ENCODE data around the gene MBD3. TPM values are rescaled to one million over a fixed set of nuclear protein-coding genes. Genes with fewer than 3 reads are reported as not detected.

MBD3 gene
- total RNA-seq, 1 experiment from 2014 or later: 114 TPM

DNA sequence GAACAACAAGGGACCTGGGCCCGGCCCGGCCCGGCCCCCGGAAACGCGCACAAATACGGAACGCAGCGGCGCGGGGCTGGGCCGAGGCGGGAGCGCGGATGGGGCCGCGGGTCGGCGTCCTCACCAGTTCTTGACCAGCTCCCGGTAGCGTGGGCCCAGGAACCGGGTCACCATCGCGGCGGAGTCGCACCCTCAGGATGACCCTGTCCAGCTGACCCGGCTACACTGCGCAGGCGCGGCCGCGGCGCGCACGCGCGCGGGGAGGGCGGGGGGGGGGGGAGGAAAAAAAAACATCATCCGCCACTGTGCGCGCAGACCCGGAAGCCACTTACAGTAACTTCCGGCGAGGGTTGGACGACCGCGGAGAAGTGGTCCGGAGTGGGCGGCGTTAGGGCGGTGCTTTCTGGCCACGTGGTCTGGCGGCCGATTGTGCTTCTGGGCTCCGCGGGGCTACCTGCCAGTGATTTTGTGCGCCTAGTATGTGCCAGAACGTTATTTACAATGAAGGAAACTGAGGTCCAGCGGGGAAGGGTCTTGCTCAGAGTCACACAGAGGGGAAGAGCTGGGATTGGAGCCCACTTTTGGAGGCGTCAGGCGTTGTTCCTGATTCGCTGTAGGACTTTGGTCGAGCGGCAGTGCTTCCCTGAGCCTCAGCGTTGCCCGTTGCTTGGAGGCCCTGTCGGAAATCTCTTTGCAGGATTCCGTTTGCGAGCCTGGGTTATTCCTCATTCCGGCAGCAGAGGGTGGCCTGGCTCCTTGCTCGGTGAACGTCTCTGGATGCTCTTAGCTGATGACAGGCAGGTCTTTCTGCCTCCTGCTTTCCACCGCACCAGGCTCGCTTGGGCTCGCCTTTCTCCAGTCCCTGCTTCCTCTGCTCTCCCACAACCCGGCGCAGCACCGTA lies 12.8 kb upstream of the MBD3 start, which contains the start of gene UQCR11:
Gene UQCR11, minus strand, starts transcription at position 227 of the 902 bp plus-strand sequence. Its CDS starts 53 bp downstream, at position 174.
- Mint-ChIP-seq H3K4me3 (ENCODE audit: unreplicated experiment) (peak within 1 kb of the TSS; percentile 79), H3K27ac (ENCODE audit: low read depth, unreplicated experiment) (peak within 1 kb of the TSS; percentile 57), H3K27me3 (ENCODE audit: insufficient read depth, unreplicated experiment) (no peaks in the 10 kb centered on the region), H3K9me3 (ENCODE audit: unreplicated experiment) (no peaks in the 10 kb centered on the region), H3K36me3 (ENCODE audit: insufficient read depth, unreplicated experiment) (peaks cover 26% of the 10 kb centered on the region), H3K4me1 (ENCODE audit: insufficient read depth, unreplicated experiment) (peaks cover 4% of the 10 kb centered on the region)
- POLR2A ChIA-PET: interaction anchor here (0.5 to 8.0 kb wide), 15 partner anchors 8 to 942 kb away, joined by 3 to 105 read pairs (median 4); partner anchors contain the start of genes CIRBP, MBD3, RNF126 and TCF3
- TF ChIP-seq, protein P1, sequence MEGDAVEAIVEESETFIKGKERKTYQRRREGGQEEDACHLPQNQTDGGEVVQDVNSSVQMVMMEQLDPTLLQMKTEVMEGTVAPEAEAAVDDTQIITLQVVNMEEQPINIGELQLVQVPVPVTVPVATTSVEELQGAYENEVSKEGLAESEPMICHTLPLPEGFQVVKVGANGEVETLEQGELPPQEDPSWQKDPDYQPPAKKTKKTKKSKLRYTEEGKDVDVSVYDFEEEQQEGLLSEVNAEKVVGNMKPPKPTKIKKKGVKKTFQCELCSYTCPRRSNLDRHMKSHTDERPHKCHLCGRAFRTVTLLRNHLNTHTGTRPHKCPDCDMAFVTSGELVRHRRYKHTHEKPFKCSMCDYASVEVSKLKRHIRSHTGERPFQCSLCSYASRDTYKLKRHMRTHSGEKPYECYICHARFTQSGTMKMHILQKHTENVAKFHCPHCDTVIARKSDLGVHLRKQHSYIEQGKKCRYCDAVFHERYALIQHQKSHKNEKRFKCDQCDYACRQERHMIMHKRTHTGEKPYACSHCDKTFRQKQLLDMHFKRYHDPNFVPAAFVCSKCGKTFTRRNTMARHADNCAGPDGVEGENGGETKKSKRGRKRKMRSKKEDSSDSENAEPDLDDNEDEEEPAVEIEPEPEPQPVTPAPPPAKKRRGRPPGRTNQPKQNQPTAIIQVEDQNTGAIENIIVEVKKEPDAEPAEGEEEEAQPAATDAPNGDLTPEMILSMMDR (IDR thresholded peaks at IDR 0.05; ENCODE audit: unreplicated experiment): peak; percentile 50
- TSS peak; percentile 76 for BruUV-seq (replicated peaks)
- CTCF ChIA-PET: interaction anchor here (0.6 to 1.9 kb wide), 6 partner anchors 17 to 161 kb away, joined by 3 to 5 read pairs (median 4); no protein-coding TSS in a partner anchor
- peak; percentile 96 for DNase-seq (ENCODE audit: unreplicated experiment)
- intact Hi-C loops (cut with micrococcal nuclease): loop anchor here (5.0 kb wide), 2 partner anchors 47 to 192 kb away; partner anchors contain the start of gene TCF3

DNA sequence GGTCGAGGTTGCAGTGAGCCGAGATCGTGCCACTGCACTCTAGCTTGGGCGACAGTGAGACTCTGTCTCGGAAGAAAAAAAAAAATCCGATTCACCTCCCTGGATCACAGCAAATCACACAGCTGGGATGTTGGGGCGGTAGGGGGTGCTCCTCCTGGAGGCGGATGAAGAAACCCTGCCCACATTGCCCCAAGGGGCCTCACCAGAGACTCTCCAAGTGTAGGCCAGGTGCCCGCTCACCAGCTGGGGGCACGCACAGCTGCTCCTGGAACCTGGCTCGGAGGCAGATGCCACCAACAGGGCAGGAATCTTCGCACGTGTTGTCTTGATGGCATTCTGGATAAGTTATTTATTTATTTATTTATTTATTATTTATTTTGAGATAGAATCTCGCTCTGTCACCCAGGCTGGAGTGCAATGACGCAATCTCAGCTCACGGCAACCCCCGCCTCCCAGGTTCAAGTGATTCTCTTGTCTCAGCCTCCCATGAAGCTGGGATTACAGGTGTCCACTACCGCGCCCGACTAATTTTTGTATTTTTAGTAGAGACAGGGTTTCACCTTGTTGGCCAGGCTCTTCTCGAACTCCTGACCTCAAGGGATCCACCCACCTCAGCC lies 9.5 kb upstream of the MBD3 start:
- ChIA-PET POLR2A (interaction anchor here (0.7 to 8.0 kb wide), 3 partner anchors 10 to 1022 kb away, joined by 3 to 105 read pairs (median 49); partner anchors contain the start of genes MBD3 and TCF3), CTCF (interaction anchor here (0.6 to 1.1 kb wide), 3 partner anchors 34 to 224 kb away, joined by 3 read pairs; partner anchors contain the start of gene MEX3D)
- H3K9me3 Mint-ChIP-seq (ENCODE audit: unreplicated experiment): no peaks in the 10 kb centered on the region
- H3K27me3 Mint-ChIP-seq (ENCODE audit: insufficient read depth, unreplicated experiment): no peaks in the 10 kb centered on the region
- BruUV-seq (replicated peaks): no TSS peak
- DNase-seq (ENCODE audit: unreplicated experiment): no peak
- H3K4me1 Mint-ChIP-seq (ENCODE audit: insufficient read depth, unreplicated experiment): peaks cover 4% of the 10 kb centered on the region
- TF ChIP-seq, protein P1 (IDR thresholded peaks at IDR 0.05; ENCODE audit: unreplicated experiment): no peak
- peaks cover 35% of the 10 kb centered on the region for H3K36me3 Mint-ChIP-seq (ENCODE audit: insufficient read depth, unreplicated experiment)
- intact Hi-C loops (cut with micrococcal nuclease): no loop called here
- no peak overlapping the region for H3K27ac Mint-ChIP-seq (ENCODE audit: low read depth, unreplicated experiment)
- peak overlapping the region; percentile 12 for H3K4me3 Mint-ChIP-seq (ENCODE audit: unreplicated experiment)

DNA sequence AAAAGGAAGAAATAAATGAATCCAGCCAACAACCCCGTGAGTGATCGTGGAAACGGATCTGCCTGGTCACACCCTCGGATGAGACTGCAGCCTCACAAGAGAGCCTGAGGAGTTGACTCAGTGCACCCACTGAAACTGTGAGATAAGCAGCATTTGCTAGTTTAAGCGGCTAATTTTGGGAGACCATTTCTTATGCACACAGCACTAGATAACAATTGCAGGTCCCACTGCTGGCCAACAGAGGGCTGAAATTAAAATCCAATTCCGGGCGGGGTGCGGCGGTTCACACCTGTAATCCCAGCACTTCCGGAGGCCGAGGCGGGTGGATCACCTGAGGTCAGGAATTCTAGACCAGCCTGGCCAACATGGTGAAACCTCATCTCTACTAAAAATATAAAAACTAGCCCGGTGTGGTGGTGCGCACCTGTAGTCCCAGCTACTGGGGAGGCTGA lies 9.0 kb upstream of the MBD3 start:
- Mint-ChIP-seq H3K27me3 (ENCODE audit: insufficient read depth, unreplicated experiment) (no peaks in the 10 kb centered on the region), H3K36me3 (ENCODE audit: insufficient read depth, unreplicated experiment) (peaks cover 40% of the 10 kb centered on the region), H3K27ac (ENCODE audit: low read depth, unreplicated experiment) (no peak overlapping the region), H3K9me3 (ENCODE audit: unreplicated experiment) (no peaks in the 10 kb centered on the region), H3K4me3 (ENCODE audit: unreplicated experiment) (no peak overlapping the region), H3K4me1 (ENCODE audit: insufficient read depth, unreplicated experiment) (peaks cover 4% of the 10 kb centered on the region)
- ChIA-PET POLR2A (interaction anchor here (0.7 to 8.0 kb wide), 2 partner anchors 10 to 1023 kb away, joined by 3 to 105 read pairs; partner anchors contain the start of gene MBD3), CTCF (interaction anchor here (0.6 to 1.1 kb wide), 3 partner anchors 34 to 224 kb away, joined by 3 read pairs; partner anchors contain the start of gene MEX3D)
- DNase-seq (ENCODE audit: unreplicated experiment): no peak
- TF ChIP-seq, protein P1 (IDR thresholded peaks at IDR 0.05; ENCODE audit: unreplicated experiment): peak; percentile 21
- BruUV-seq (replicated peaks): no TSS peak
- intact Hi-C loops (cut with micrococcal nuclease): no loop called here

DNA sequence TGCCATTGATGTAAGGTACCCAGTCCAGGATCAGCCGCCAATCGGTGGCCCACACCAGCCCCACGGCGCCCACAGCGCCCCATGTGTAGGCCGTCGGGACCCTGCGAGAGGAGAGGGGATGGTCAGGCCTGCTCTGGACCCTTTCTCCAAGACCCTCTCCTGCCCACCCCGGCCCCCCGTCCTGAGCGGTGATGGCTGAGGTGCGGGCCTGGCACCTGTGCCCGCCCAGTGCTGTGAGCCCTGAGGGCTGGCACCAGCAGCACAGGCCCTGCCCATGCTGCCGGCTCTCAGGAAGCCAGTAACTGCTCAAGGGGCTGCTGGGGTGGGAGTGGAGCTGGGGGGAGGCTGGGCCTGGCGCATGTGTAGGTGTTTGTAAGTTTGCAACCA lies 6.8 kb upstream of the MBD3 start:
- Mint-ChIP-seq H3K36me3 (ENCODE audit: insufficient read depth, unreplicated experiment) (peaks cover 54% of the 10 kb centered on the region), H3K27ac (ENCODE audit: low read depth, unreplicated experiment) (no peak overlapping the region), H3K27me3 (ENCODE audit: insufficient read depth, unreplicated experiment) (no peaks in the 10 kb centered on the region), H3K9me3 (ENCODE audit: unreplicated experiment) (no peaks in the 10 kb centered on the region), H3K4me1 (ENCODE audit: insufficient read depth, unreplicated experiment) (peaks cover 4% of the 10 kb centered on the region), H3K4me3 (ENCODE audit: unreplicated experiment) (no peak overlapping the region)
- TF ChIP-seq, protein P1 (IDR thresholded peaks at IDR 0.05; ENCODE audit: unreplicated experiment): no peak
- DNase-seq (ENCODE audit: unreplicated experiment): no peak
- ChIA-PET CTCF (no interaction called here), POLR2A (no interaction called here)
- BruUV-seq (replicated peaks): no TSS peak
- intact Hi-C loops (cut with micrococcal nuclease): no loop called here

Measured in MCF 10A (cell line).